Parathyroid adenoma (tissue), 2 donors: ENCODE results near the gene RNU2-1.
"Not testable (repeated sequence)": the region's sequence is repeated elsewhere in the genome, so short reads cannot be mapped to it uniquely, and the experiment has no call there.

Experiments
- H2AFZ ChIP-seq: fragments of 300-600 bp; sonication (generic); one replicate; pipeline ENCODE4 v1.7.0; 2017; ENCODE audit warnings: antibody characterized with exemption, mild to moderate bottlenecking
- H3K27ac ChIP-seq: fragments of 300-600 bp; sonication (generic); one replicate; pipeline ENCODE4 v1.7.0; 2017
- H3K27me3 ChIP-seq: fragments of 300-600 bp; sonication (generic); one replicate; pipeline ENCODE4 v1.7.0; 2017; ENCODE audit warnings: low read length; ENCODE audit not compliant: control insufficient read depth, insufficient read depth
- H3K36me3 ChIP-seq: fragments of 300-600 bp; sonication (generic); one replicate; pipeline ENCODE4 v1.7.0; 2017; ENCODE audit warnings: low read length; ENCODE audit not compliant: control insufficient read depth, insufficient read depth
- H3K4me1 ChIP-seq: fragments of 300-600 bp; sonication (generic); one replicate; pipeline ENCODE4 v1.7.0; 2017; ENCODE audit warnings: control low read depth
- H3K4me2 ChIP-seq: fragments of 300-600 bp; sonication (generic); one replicate; pipeline ENCODE4 v1.7.0; 2017; ENCODE audit warnings: low read length
- H3K4me3 ChIP-seq: fragments of 300-600 bp; sonication (generic); one replicate; pipeline ENCODE4 v1.7.0; 2017; ENCODE audit warnings: low read depth, low read length
- H3K79me2 ChIP-seq: fragments of 300-600 bp; sonication (generic); one replicate; pipeline ENCODE4 v1.7.0; 2017; ENCODE audit warnings: control low read depth
- H3K9ac ChIP-seq: fragments of 300-600 bp; sonication (generic); one replicate; pipeline ENCODE4 v1.7.0; 2017; ENCODE audit warnings: mild to moderate bottlenecking
- H3K9me3 ChIP-seq: fragments of 300-600 bp; sonication (generic); one replicate; pipeline ENCODE4 v1.7.0; 2017; ENCODE audit warnings: low read length; ENCODE audit not compliant: control insufficient read depth
- TF ChIP-seq, protein P1 (sequence below): fragments of 300-600 bp; sonication (generic); IDR thresholded peaks from one replicate; pipeline ENCODE4 v1.7.0; 2017; ENCODE audit warnings: antibody characterized with exemption, mild to moderate bottlenecking
- donor health status: primary hyperparathyroidism.

The RNU2-1 gene

DNA sequence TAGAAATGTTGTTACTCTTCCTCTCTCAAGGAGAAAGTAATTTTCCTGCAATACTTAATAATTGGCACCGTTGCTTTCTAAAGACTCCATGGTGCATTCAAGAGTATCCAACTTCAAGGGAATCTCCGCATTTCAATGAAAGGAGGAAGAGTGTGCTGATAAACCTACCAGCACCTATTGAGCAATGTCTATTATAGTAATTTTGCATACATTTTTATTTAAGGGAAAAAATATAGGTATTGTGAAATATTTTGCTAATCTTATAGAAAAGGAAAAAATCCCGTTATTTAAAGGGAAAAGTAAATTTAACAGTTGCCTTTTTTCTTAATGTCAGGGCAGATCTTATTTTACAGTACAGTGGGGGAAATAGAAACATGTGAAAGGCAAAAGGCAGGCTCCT, 23.2 kb downstream of the RNU2-1 start:
- Histone ChIP-seq H3K9ac (no peak overlapping the region), H3K27ac (no peak overlapping the region)

DNA sequence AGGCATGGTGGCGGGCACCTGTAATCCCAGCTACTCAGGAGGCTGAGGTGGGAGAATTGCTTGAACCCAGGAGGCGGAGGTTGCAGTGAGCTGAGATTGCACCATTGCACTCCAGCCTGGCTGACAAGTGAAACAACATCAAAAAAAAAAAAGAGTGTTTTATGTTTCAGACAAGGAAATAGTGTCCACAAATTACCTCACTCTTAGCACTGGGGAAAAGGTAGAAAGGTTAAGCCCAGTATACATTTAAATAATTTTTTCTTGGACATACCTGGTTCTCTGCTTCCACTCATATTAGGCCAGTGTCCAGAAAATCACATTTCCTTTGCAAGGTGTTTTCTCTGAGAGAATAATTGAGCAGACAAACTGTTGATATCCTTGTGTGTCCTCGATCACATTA, 30.8 kb downstream of the RNU2-1 start:
- H3K4me2 ChIP-seq, H3K4me3 ChIP-seq, H3K27me3 ChIP-seq, H3K9ac ChIP-seq, H3K79me2 ChIP-seq, H3K27ac ChIP-seq, H2AFZ ChIP-seq, H3K36me3 ChIP-seq, H3K4me1 ChIP-seq, H3K9me3 ChIP-seq: not testable (repeated sequence)

More for the DNA sequence above, 23.2 kb downstream of the RNU2-1 start:
- Histone ChIP-seq H2AFZ (no peak overlapping the region), H3K4me3 (no peak overlapping the region), H3K27me3 (no peaks in the 10 kb centered on the region), H3K79me2 (no peaks in the 10 kb centered on the region), H3K9me3 (no peaks in the 10 kb centered on the region), H3K36me3 (no peaks in the 10 kb centered on the region), H3K4me1 (no peaks in the 10 kb centered on the region), H3K4me2 (no peak overlapping the region)
- TF ChIP-seq, protein P1, sequence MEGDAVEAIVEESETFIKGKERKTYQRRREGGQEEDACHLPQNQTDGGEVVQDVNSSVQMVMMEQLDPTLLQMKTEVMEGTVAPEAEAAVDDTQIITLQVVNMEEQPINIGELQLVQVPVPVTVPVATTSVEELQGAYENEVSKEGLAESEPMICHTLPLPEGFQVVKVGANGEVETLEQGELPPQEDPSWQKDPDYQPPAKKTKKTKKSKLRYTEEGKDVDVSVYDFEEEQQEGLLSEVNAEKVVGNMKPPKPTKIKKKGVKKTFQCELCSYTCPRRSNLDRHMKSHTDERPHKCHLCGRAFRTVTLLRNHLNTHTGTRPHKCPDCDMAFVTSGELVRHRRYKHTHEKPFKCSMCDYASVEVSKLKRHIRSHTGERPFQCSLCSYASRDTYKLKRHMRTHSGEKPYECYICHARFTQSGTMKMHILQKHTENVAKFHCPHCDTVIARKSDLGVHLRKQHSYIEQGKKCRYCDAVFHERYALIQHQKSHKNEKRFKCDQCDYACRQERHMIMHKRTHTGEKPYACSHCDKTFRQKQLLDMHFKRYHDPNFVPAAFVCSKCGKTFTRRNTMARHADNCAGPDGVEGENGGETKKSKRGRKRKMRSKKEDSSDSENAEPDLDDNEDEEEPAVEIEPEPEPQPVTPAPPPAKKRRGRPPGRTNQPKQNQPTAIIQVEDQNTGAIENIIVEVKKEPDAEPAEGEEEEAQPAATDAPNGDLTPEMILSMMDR: no peak

DNA sequence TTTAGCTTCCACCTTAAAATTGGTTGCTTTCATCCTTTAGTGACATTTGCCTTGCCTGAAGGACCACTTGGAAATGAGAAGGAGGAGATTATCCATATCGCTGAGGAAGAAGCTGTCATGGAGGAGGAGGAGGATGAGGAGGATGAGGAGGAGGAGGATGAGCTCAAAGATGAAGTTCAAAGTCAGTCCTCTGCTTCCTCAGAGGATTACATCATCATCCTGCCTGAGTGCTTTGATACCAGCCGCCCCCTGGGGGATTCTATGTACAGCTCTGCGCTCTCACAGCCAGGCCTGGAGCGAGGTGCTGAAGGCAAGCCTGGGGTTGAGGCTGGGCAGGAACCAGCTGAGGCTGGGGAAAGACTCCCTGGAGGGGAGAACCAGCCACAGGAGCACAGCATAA, 33.6 kb downstream of the RNU2-1 start:
- H3K9me3 ChIP-seq: no peaks in the 10 kb centered on the region
- no peak overlapping the region for H3K4me3 ChIP-seq
- no peak overlapping the region for H3K4me2 ChIP-seq
- TF ChIP-seq, protein P1: no peak
- H3K9ac ChIP-seq: no peak overlapping the region
- no peaks in the 10 kb centered on the region for H3K36me3 ChIP-seq
- H3K4me1 ChIP-seq: no peaks in the 10 kb centered on the region
- peaks cover 3% of the 10 kb centered on the region for H3K79me2 ChIP-seq
- no peak overlapping the region for H3K27ac ChIP-seq
- no peak overlapping the region for H2AFZ ChIP-seq
- no peaks in the 10 kb centered on the region for H3K27me3 ChIP-seq

DNA sequence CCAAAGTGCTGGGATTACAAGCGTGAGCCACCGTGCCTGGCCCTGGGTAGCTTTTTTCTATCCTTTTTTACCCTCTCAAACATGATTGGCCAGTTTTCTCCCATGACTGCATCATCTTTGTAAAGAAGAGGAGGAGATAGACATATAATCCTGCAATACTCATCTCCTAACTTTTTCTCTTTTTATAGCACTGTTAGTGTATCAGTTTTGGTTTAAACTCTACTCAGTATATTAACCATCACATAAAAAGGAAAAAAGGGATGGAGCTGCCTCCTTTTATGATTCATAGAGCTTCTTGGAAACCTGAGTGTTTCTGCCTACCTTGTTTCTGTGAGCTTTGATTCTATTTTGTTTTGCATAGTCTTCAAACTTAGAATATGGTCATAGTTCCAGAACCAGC, 34.1 kb downstream of the RNU2-1 start:
- Histone ChIP-seq H3K27ac (no peak overlapping the region), H3K9ac (no peak overlapping the region), H3K4me2 (no peak overlapping the region), H3K9me3 (no peaks in the 10 kb centered on the region), H3K36me3 (no peaks in the 10 kb centered on the region), H3K27me3 (no peaks in the 10 kb centered on the region), H3K79me2 (peaks cover 3% of the 10 kb centered on the region), H3K4me1 (no peaks in the 10 kb centered on the region), H3K4me3 (no peak overlapping the region), H2AFZ (no peak overlapping the region)
- TF ChIP-seq, protein P1: no peak

DNA sequence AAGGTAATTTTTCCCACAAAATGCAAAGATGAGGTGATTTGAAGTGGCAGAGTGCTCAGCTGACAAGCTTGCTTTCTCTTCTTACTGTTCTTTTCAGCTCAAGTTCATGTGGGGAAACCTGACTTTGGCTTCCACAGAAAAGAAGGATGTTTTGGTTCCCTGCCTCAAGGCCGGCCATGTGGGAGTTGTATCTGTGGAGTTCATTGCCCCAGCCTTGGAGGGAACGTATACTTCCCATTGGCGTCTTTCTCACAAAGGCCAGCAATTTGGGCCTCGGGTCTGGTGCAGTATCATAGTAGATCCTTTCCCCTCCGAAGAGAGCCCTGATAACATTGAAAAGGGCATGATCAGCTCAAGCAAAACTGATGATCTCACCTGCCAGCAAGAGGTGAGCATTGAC, 40.5 kb downstream of the RNU2-1 start:
- H3K9me3 ChIP-seq: no peaks in the 10 kb centered on the region
- no peak overlapping the region for H2AFZ ChIP-seq
- no peaks in the 10 kb centered on the region for H3K27me3 ChIP-seq
- H3K4me1 ChIP-seq: no peaks in the 10 kb centered on the region
- H3K4me3 ChIP-seq: no peak overlapping the region
- no peak overlapping the region for H3K9ac ChIP-seq
- H3K36me3 ChIP-seq: no peaks in the 10 kb centered on the region
- TF ChIP-seq, protein P1: no peak
- H3K4me2 ChIP-seq: no peak overlapping the region
- H3K27ac ChIP-seq: no peak overlapping the region
- peaks cover 6% of the 10 kb centered on the region for H3K79me2 ChIP-seq

DNA sequence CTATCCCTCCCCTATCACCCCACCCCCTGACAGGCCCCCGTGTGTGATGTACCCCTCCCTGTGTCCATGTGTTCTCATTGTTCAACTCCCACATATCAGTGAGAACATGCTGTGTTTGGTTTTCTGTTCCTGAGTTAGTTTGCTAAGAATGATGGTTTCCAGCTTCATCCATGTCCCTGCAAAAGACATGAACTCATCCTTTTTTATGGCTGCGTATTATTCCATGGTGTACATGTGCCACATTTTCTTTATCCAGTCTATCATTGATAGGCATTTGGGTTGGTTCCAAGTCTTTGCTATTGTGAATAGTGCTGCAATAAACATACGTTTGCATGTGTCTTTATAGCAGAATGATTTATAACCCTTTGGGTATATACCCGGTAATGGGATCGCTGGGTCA, 47.1 kb downstream of the RNU2-1 start:
- H3K4me1 ChIP-seq, H3K9ac ChIP-seq: not testable (repeated sequence)

More for the DNA sequence above, 47.1 kb downstream of the RNU2-1 start:
- H3K9me3 ChIP-seq, H3K79me2 ChIP-seq, H3K27ac ChIP-seq, H3K36me3 ChIP-seq, H2AFZ ChIP-seq, H3K4me2 ChIP-seq, H3K4me3 ChIP-seq, H3K27me3 ChIP-seq: not testable (repeated sequence)
